Neural cell (in vitro differentiated cells): ENCODE results near the gene SERPINI1. TPM values are rescaled to one million over a fixed set of nuclear protein-coding genes. Genes with fewer than 3 reads are reported as not detected.
A peak's percentile ranks its signal among the peaks of the same experiment; 100 is the strongest.

Experiments
- H2AFZ ChIP-seq: fragments of 200-600, 300-800 bp; sonication (generic), shearing (Covaris generic); 2 replicates; pipeline ENCODE4 v1.6.0; 2014; ENCODE audit warnings: low read depth, mild to moderate bottlenecking, antibody characterized with exemption, low read length, moderate library complexity
- H3F3A ChIP-seq: fragments of 200-600 bp; shearing (Covaris generic); 2 replicates; pipeline ENCODE4 v1.6.1; 2016; ENCODE audit warnings: mild to moderate bottlenecking, moderate library complexity, mixed read lengths, antibody characterized with exemption, low read length; ENCODE audit not compliant: insufficient read depth, poor library complexity, severe bottlenecking
- H3K27ac ChIP-seq: fragments of 200-600, 300-800 bp; sonication (generic), shearing (Covaris generic); 2 replicates; pipeline ENCODE4 v1.5.1; 2014; ENCODE audit warnings: mild to moderate bottlenecking, low read length, moderate library complexity
- H3K27me3 ChIP-seq: fragments of 300-800, 200-600 bp; sonication (generic), shearing (Covaris generic); 2 replicates; pipeline ENCODE4 v1.6.0; 2014; ENCODE audit warnings: mild to moderate bottlenecking, low read depth, low read length, moderate library complexity; ENCODE audit not compliant: insufficient read depth
- H3K36me3 ChIP-seq: fragments of 300-800, 200-600 bp; sonication (generic), shearing (Covaris generic); 2 replicates; pipeline ENCODE4 v1.5.1; 2014; ENCODE audit warnings: mild to moderate bottlenecking, antibody characterized with exemption, low read length, moderate library complexity; ENCODE audit not compliant: insufficient read depth
- H3K4me2 ChIP-seq: fragments of 300-800, 200-600 bp; sonication (generic), shearing (Covaris generic); 2 replicates; pipeline ENCODE4 v1.6.0; 2014; ENCODE audit warnings: mild to moderate bottlenecking, low read length
- H3K4me3 ChIP-seq: fragments of 300-800, 200-600 bp; sonication (generic), shearing (Covaris generic); 2 replicates; pipeline ENCODE4 v1.5.1; 2014; ENCODE audit warnings: mild to moderate bottlenecking, low read length, moderate library complexity
- H3K79me2 ChIP-seq: fragments of 200-600 bp; shearing (Covaris generic); replicated peaks from 2 replicates; pipeline ENCODE4 v1.6.0; 2014; ENCODE audit warnings: mild to moderate bottlenecking, low read length, moderate library complexity; ENCODE audit not compliant: insufficient read depth
- H3K9ac ChIP-seq: fragments of 300-800, 200-600 bp; sonication (generic), shearing (Covaris generic); 2 replicates; pipeline ENCODE4 v1.6.1; 2016; ENCODE audit warnings: mild to moderate bottlenecking, low read length, mixed read lengths
- H3K9me2 ChIP-seq: fragments of 200-600 bp; shearing (Covaris generic); 2 replicates; pipeline ENCODE4 v1.6.1; 2016; ENCODE audit warnings: mild to moderate bottlenecking, low read length, mixed read lengths; ENCODE audit not compliant: insufficient read depth
- H3K9me3 ChIP-seq: fragments of 200-600, 300-800 bp; sonication (generic), shearing (Covaris generic); 2 replicates; pipeline ENCODE4 v1.6.1; 2016; ENCODE audit warnings: mild to moderate bottlenecking, mixed run types, low read length, moderate library complexity, mixed read lengths
- H4K20me1 ChIP-seq: fragments of 200-600 bp; shearing (Covaris generic); 2 replicates; pipeline ENCODE4 v1.6.1; 2016; ENCODE audit warnings: mild to moderate bottlenecking, mixed run types; ENCODE audit not compliant: insufficient read depth
- CTCF ChIP-seq: fragments of 450-650 bp; IDR thresholded peaks from 2 replicates; pipeline ENCODE4 v1.5.1; 2014; ENCODE audit warnings: antibody characterized with exemption, mild to moderate bottlenecking, moderate library complexity; ENCODE audit not compliant: poor library complexity, severe bottlenecking
- EP300 ChIP-seq: fragments of 450-650 bp; conservative IDR thresholded peaks from 2 replicates; pipeline ENCODE4 v1.6.1; 2014; ENCODE audit warnings: antibody characterized with exemption, mild to moderate bottlenecking, moderate library complexity; ENCODE audit not compliant: poor library complexity, severe bottlenecking
- EZH2 ChIP-seq: fragments of 200-600, 300-800 bp; shearing (Covaris generic), sonication (generic); IDR thresholded peaks from 2 replicates; pipeline ENCODE4 v1.6.1; 2014; ENCODE audit warnings: antibody characterized with exemption, low read length, borderline replicate concordance, mild to moderate bottlenecking; ENCODE audit not compliant: insufficient read depth, poor library complexity, severe bottlenecking
- MXI1 ChIP-seq: fragments of 450-650 bp; conservative IDR thresholded peaks from 2 replicates; pipeline ENCODE4 v1.6.1; 2014; ENCODE audit warnings: antibody characterized with exemption, mild to moderate bottlenecking; ENCODE audit not compliant: poor library complexity, severe bottlenecking
- POLR2AphosphoS5 ChIP-seq: IDR thresholded peaks from 2 replicates; pipeline ENCODE4 v1.6.1; 2012
- RAD21 ChIP-seq: fragments of 450-650 bp; conservative IDR thresholded peaks from 2 replicates; pipeline ENCODE4 v1.6.1; 2014; ENCODE audit warnings: antibody characterized with exemption, mild to moderate bottlenecking, moderate library complexity
- REST ChIP-seq: IDR thresholded peaks from 2 replicates; pipeline ENCODE4 v1.6.1; 2012; ENCODE audit warnings: borderline replicate concordance
- SMC3 ChIP-seq: fragments of 450-650 bp; conservative IDR thresholded peaks from 2 replicates; pipeline ENCODE4 v1.6.1; 2014; ENCODE audit warnings: antibody characterized with exemption, mild to moderate bottlenecking, moderate library complexity; ENCODE audit not compliant: poor library complexity
- TAF1 ChIP-seq: IDR thresholded peaks from 2 replicates; pipeline ENCODE4 v1.6.1; 2012; ENCODE audit warnings: low read depth
- polyA plus RNA-seq: library from polyadenylated mRNA; depleted of rRNA; stranded (reverse); fragments of >200 nt; gene quantifications from 2 replicates; pipeline ENCODE4 v1.2.3, GENCODE V29; 2014

The SERPINI1 gene
- polyA plus RNA-seq, 1 donor from 2014 or later, result 150 TPM

- peak overlapping the region; percentile 66 for H2AFZ ChIP-seq
- peaks cover 59% of the 10 kb centered on the region for H3K79me2 ChIP-seq
These were observed 1.5 kb upstream of the SERPINI1 start for GRCh38 chr3:167733961-167734497.

More at GRCh38 chr3:167733961-167734497, 1.5 kb upstream of the SERPINI1 start:
- H3K36me3 ChIP-seq, result no peaks in the 10 kb centered on the region
- H3K9me2 ChIP-seq, result no peaks in the 10 kb centered on the region
- TF ChIP-seq MXI1 (no peak), RAD21 (no peak), REST (no peak), POLR2AphosphoS5 (no peak), SMC3 (no peak), EP300 (no peak), EZH2 (no peak), TAF1 (no peak), CTCF (no peak)
- H3K27me3 ChIP-seq, result peaks cover 13% of the 10 kb centered on the region
- H3F3A ChIP-seq, result no peaks in the 10 kb centered on the region
- peak overlapping the region; percentile 76 for H3K4me3 ChIP-seq
- peak overlapping the region; percentile 81 for H3K27ac ChIP-seq
- no peaks in the 10 kb centered on the region for H4K20me1 ChIP-seq
- peak overlapping the region; percentile 79 for H3K9ac ChIP-seq
- H3K9me3 ChIP-seq, result no peaks in the 10 kb centered on the region
- peak overlapping the region; percentile 72 for H3K4me2 ChIP-seq
